Activated CD4-positive, CD25-positive, alpha-beta regulatory T cell (primary cell): Measurements from ENCODE around the gene KRT76.

Source experiments
- DNase-seq, 4 experiments: peaks; one replicate each; lab custom pipeline; 2025; lab: John Stamatoyannopoulos, UW

The KRT76 gene

DNA sequence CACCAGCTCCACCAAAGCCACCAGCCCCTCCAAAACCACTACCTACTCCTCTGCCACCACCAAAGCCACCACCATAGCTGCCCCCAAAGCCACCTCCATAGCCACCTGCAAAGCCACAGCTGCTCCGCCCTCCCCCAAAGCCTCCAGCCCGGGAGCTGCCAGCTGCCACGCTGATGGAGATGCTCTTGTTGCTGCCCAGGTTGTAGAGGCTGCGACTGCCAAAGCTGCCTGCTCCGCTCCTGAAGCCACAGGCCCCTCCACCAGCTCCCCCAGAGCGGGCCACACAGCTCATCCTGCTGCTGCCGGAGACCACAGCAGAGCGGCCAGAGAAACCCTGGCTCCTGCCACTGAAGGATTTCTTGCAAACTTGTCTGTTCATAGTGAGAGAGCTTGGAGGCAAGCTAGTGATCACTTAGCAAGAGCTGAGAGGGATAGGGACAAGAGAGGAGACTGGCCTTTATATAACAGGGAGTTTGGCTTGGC, at the start of gene KRT76:
KRT76 (minus strand) TSS at position 433 of the 483 bp plus-strand sequence; CDS start at position 379, 54 bp downstream.
- DNase-seq, result no peak

DNA sequence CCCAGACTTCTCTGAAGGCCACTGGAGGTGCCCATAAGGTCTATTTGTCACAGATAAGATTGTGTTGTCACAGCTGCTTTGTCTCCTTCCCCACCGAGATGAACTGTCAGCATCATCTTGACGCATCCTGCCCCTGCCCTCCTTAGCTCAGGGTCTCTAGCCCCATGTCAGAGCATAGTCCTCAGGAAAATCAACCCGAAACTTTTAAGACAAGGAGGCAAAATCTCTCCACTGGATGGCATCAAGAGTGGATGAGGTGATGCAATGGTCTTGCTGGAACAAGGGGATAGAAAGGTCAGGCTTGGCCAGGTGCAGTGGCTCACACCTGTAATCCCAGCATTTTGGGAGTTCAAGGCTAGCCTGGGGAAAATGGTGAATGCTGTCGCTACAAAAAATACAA, 48.8 kb upstream of the KRT76 start:
- DNase-seq, result no peak

DNA sequence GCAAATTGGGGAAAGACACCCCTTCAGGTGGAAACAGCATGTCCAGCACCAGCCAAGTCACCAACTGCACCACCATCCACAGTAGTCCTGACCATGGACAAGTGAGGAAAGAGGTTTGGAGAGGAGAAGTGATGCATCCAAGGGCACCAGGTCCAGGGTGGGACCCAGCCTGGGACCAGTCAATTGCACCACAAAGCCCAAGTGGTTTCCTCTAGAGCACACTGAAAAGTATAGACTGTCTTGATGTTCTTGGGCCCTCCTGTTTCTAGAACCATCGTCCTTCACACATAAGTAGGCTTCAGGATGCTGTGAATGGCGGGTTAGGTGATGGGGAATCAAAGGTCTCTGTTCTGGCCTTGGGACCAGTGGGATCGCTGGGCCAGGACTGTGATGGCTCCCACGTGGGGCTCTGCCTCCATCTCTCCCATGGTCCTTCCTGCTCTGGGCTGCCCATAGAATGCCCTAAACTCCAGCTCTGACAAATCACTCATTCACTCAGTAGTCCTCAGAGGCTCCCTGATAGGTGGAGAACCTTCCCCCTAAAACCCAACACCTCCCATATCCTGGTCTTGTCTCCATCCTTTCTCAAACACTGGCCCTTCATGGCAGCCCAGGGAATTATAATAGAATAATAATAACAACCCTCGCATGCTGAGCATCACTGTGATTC, 47.7 kb upstream of the KRT76 start:
- no peak for DNase-seq

DNA sequence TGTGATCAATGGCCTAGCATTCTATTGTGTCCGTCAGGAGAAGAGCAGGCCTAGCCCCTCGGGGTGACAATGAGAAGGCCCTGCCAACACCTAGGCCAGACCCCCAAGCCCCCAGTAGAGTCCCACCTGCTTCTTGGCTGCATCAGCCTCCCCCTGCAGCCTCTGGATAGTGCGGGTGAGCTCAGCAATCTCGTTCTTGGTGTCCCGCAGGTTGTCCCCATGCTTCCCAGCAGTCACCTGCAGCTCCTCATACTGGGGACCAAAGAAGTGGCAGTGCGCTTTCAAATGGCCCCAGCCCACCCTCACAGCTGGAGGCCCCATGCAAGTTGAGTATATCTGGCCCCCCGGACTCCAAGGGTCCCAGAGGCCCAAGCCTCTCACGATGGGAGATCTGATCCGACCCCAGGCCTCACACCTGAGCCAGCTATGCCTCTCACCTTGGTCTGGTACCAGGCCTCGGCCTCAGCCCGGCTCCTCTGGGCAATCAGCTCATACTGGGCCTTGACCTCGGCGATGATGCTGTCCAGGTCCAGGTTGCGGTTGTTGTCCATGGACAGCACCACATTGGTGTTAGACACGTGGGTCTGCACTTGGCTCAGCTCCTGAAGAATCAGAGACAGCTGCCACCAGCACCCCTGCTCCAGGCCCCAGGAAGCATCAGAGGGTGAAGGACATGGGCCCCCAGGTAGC, 46.8 kb upstream of the KRT76 start:
- DNase-seq, result no peak

DNA sequence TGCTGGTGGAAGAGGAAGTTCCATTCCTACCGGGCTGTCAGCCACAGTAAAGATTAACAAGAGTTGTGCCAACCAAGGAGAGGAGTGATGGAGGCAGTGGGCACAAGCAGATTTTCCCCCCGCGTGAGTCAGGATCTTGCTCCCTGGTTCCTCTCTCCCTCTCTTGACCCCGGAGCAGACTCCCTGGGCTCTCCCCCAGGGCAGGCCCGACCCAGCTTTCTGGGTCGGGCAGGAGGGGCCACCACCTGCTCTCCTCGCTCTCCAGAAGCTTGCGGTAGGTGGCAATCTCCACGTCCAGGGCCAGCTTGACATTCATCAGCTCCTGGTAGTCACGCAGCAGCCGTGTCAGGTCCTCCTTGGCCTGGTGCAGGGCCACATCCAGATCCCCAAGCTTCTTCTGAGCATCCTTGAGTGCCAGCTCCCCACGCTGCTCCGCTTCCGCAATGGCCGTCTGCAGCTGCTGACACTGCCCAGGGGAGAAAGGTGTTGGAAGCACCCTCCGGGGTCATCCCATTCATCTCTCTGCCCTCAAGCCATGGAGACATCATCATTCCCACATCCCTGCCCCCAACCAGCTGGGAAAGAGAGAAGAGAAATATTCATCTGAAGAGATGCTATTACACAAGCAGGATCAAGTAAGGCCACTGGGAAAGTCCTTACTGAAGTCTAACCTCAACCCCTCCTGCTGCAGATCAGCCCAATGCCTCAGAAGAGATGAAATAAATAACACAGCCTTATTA, 45.8 kb upstream of the KRT76 start:
- DNase-seq, result no peak

DNA sequence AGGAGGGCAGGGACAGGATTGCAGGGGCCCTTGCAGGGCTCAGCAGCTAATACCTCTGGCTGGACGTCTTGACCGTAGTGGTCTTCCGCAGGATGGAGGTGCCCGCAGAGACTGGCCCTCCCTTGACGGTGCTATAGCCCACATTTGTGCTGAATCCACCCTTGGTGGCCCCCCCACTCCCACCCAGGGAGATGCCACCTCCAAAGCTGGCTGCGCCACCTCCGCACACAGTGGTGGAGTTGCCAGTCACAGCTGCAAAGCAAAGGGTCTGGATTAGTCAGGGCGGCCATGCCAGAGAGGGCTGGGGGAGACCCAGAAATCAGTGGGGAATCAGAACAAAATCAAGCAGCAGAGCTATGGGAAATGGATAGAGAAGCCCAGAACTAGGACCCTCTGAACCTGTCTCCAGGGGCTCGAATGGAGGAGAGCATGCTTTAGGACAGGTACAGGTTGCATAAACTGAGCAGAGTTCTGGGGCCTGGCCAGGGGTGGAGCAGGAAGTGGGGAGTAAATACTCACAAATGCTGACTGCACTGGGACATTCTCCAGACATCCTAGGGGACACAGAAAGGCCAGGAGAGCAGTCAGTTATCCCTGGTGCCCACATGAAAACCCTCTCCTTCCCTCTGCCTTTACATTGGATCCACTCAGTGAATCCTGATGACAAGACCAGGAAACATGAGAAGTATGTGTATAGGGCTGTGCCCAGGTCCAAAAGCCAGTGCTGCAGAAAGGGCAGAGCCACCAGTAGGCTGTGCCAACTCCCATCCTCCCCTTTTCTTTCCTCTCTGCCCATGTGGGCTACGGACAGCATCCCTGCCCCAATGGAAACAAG, 44.9 kb upstream of the KRT76 start:
- DNase-seq, result no peak

DNA sequence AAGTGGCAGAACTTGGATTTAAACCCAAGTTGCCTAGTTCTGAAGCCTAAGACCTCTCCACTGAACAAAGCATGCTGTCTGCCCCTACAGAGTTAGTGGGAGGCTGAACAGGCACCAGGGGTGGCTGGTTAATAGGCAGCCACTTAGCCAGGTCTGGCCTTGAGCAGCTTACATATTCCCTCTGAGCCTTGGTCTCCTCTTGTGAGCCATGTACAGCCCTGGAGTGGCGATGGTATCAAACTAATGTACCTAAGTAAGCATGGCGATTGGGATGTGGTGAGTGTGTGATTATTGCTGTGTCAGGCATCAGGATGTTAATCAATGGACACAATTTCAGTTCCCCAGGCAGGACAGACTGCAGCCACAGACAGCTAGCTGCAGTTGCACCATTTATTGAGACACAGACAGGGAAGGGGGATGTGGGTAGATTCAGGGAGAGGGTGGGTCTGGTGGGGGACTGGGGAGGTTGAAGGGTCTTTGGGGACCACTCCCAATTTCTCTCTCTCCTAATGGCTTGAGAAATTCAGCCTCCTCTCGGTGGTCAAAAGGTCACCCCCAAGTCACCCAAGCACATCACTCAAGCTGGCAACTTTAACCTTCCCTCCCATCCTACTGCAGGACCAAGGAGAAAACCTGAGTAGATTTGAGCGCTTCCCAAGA, 44.1 kb upstream of the KRT76 start:
- DNase-seq, result no peak

DNA sequence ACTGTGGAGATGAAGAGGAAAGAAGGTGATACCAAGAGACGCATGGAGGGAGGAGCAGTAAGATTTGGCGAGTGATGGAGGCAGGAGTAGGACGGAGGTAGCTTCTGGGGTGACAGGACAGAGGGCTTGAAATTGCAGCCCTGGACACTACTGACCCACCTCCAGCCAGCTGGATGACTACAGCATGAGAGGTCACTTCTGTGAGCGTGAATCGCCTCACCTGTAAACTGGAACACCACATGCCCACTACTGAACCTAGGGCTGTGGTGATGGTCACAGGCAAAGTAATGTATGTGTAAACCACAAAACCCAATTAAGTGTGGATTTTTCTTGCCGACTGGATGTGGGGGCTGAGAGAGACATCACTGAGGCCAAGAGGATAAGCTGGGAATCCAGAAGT, 43.4 kb upstream of the KRT76 start:
- DNase-seq, result no peak

DNA sequence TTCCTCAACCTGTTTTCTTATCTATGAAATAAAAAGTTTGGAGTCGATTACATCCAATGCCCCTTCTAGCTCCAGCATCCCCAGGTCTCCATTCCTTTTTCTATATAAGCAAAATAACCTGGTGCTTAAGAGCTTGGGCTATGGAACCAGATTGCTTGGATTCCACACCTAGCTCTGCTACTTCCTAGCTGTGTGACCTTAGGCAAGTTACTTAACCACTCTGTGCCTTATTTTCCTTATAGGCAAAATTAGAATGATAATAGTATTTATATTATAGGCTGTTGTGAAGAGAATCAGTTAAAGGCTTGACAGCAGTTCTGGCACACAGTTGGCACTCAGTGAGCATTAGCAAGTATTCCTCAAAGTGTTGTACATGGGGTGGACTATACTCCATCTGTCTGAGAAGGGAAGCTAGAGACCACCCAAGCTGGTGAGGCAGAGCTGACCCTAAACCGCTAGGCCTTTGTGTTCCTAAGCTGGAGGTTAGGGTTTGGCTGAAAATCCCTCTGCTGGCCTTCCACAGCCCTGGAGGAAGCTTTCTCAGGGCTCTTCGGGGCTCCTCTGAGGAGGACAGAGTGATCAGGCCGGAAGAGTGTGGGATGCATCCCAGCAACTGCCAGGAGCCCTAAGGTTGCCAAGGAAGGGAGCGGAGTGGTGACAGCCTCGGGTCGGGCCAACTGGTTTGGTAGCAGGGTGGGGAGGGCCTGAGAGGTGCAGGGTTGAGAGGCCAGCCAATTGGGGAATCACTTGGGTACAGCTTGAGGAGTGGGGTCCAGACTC, 42.8 kb upstream of the KRT76 start:
- DNase-seq, result no peak

DNA sequence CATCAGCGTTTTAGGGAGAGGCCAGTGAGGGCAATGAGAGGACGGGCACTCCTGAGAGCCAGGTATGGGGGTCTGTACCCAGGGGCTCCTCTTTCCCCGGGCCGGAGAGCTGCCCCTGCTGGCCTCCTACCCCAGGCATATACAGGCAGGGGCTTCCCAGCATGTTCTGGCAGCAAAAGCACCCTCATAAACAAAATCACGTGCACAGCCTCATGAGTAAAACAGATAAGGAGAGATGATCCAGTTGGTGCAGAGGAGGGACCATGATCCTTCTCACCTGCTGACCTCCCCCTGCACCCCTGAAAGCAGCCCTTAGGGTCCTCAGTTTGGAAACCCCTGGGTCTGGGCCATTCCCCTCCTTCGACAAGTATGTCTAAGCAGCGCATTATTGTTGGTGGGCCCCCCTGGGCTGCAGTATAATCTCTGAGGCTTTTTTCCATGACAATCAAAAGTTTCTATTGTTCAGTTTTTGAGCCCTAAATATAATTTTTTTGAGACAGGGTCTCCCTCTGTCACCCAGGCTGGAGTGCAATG, 41.8 kb upstream of the KRT76 start:
- DNase-seq, result no peak

DNA sequence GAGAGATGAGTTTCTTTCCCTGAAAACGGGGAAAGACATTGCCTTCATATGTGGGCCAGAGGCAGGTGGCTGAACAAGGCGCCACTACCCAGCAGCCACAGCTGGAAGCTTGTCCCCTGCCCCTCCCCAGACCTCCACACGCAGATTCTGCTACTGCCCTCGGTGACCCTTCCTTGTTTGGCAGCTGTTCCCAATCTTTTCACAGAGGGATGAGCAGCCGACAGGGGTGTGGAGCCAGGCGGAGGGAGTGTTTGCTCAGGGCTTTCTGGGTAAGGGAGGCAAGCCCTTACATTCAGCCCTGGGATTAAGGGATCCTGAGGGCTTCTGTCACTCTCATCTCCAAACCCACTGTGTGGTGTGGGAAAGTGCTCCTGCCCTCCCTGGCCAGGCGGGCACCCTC, 41.2 kb upstream of the KRT76 start:
- DNase-seq, result no peak

DNA sequence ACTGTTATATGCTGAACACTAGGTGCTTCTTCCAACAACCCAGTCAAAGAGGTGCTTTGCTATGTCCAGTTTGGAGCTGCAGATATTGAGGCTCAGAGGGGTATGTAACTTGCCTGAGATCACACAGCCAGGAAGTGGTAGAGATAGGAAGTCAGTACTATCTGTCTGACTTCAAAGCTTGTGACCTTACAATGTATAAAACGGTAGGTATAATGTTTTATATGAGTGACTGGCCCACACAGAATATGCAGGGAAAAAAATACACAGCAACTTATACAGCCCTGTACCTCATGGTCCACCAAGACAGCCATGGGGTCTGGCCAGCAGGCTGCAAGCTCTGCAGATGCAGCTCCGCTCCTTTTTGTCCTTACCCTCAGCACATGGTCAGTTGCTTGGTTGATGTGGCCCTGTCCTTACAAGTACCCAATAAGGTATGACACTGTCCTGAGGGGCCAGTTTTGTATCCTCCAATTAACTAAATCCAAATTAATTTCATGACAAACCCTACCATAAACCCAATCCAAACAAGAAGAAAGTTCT, 40.6 kb upstream of the KRT76 start:
- no peak for DNase-seq

DNA sequence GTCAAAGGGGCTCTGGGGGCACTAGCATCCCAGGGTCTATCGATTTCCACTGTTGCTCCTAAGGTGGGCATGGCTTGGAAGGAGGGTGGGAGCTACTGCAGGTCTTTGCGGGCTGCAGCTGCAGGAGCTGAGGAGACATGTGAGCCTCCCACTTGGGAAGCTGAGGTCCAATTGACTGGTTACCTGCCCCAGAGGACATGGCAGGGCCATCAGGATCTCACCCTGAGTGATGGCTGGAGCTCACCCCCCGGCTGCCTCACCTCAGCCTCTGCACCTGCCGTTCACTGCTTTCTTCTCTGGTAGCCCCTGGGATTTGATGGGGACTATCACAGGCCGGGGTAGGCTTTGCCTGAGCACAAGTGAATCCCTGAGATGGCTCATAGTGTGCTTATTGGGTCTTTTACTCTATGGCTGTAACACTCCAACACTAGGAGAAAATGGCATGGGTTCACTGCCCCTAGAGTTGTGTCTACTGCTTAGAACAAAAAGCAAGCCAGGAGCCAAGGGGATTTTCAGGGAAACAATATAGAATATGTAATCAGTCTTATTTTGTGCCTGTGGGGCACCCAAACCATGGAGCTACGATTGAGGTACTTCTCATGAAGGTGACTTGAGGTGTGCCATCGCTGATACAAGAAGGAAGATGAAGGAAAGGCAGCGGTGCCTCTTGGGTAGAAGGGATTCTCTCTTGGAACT, 40.0 kb upstream of the KRT76 start:
- DNase-seq, result no peak

DNA sequence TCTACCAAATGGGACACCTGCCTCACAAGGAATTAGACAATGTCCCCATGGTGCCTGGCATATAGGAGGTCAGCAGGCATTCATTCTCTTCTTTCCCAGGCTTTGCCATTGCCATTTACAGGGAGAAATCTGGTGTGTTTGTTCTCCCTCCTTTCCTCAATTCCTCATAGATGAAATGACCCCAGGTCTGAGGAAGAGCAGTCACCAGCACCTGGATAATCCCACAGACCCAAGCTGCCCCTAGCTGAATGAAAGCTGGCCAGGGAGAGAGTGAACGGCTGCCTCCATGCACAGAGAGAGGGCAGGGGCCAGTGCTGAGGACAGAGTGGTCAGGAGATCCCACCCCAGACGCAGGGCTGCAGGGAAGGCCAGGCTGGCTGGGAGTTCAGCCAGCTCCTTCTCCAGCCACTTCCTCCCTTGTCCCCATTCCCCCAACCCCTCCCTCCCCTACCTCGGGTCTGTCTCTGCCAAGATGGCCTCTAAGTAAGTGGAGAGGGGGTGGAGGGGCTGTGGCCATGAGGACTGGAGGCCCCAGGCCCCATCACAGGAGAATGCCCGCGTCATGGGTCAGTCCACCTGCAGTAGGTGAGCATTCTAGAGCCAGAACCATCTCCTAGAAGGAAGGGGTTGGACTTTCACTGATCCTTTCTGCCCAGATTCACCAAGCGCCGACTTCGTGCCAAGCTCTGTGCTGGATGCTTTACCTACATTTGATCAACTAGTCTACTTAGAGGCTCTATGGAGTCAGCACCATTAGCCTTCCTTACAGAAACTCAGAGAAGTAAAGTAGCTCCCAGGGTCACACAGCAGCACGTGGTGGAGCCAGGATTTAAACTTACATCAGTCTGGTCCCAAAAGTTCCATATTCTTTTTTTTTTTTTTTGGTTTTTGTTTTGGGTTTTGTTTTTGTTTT, 38.8 kb upstream of the KRT76 start:
- no peak for DNase-seq

DNA sequence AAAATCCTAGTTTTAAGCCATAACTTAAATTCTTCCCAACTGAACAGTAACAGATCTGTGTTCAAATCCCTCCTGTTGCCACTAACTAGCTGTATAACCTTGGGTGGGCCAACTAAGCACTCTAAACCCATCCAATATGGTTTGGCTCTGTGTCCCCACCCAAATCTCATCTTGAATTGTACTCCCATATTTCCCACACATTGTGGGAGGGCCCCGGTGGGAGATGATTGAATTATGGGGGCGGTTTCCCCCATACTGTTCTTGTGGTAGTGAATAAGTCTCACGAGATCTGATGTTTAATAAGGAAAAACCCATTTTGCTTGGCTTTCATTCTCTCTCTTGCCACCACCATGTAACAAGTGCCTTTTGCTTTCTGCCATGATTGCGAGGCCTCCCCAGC, 38.0 kb upstream of the KRT76 start:
- no peak for DNase-seq

DNA sequence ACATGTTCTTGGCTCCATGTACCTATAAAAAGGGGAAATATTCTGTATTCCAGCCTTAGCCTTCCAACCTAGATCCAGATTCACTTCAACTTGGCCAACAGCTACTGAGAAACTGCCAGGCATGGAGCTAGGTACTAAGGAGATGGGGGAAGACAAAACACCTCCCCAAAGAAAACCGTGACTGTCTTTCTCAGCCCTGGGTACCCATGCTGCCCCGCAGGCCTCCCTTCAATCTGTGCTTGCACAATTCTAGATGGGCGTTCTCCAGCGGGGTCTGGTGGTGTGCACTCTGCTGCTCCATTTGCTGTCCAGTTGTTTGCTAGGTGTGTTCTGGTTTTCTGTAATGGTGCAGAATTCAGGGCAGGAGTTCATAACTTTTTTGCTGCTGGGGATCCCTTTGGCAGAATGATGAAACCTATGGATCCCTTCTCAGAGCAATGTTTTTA, 37.6 kb upstream of the KRT76 start:
- no peak for DNase-seq

DNA sequence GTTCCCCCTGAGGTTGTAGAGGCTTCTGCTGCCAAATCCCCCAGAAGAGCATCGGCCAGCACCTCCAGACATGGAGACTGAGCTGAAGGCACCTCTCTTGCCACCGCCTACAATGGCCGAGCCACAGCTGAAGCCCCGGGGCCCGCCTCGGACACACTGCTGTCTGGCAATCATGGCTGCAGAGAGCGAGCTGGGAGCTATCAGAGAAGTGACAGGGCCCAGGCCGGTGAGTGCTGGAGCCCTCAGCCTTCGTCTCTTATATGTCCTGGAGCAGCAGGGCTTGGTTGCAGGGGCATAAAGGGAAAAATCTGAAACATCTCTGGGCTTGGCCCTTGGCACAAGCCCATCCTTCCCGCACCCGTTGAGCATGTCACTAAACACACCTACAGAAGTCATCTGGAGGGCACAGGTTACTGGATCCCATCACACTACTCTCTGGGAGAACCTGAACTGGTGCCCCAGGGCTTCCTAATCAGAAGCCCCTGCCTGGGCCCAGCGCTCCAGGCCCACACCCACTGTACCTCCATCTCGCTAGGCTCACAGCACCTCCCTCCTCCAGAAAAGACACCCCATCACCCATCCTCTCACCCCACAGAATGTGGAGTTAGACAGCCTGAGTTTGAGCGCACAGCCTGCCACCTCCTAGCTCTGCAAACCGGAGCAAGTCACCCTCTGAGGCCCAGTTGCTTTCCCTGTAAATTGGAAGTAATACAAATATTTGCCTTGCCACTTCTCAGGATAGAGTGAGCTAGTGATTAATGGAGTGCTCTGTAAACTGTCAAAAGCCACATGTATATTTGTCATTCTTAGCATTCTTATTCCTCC, 37.0 kb upstream of the KRT76 start, which contains the start of gene KRT4:
KRT4 (minus strand) TSS at position 232 of the 825 bp plus-strand sequence; CDS start at position 174, 58 bp downstream.
- DNase-seq, result no peak
